Lower lobe of right lung (tissue), 2 donors: ENCODE data around the gene TJP1. TPM values are rescaled to one million over a fixed set of nuclear protein-coding genes. Genes with fewer than 3 reads are reported as not detected.

ENCODE experiments used
- ATAC-seq, 2 donors: fragments of 200-7000 bp; cut with Tn5 transposase; one replicate each; pipeline ENCODE4 v1.9.1; 2020 to 2022; ENCODE audit warnings: mild to moderate bottlenecking in 2 of 2, moderate library complexity in 2 of 2
- DNase-seq: peaks from one replicate; pipeline ENCODE4 v3.0.0-alpha.2; 2020
- H3K27ac ChIP-seq: fragments of 200-600 bp; one replicate; pipeline ENCODE4 v1.8.0; 2022
- H3K27me3 ChIP-seq: fragments of 200-600 bp; one replicate; pipeline ENCODE4 v1.8.0; 2022; ENCODE audit warnings: low read depth
- H3K36me3 ChIP-seq: fragments of 200-600 bp; one replicate; pipeline ENCODE4 v1.8.0; 2022; ENCODE audit warnings: mild to moderate bottlenecking
- H3K4me1 ChIP-seq: fragments of 200-600 bp; one replicate; pipeline ENCODE4 v1.8.0; 2022
- H3K4me3 ChIP-seq: fragments of 200-600 bp; one replicate; pipeline ENCODE4 v1.8.0; 2022; ENCODE audit warnings: mild to moderate bottlenecking
- H3K9me3 ChIP-seq: fragments of 200-600 bp; one replicate; pipeline ENCODE4 v1.8.0; 2022
- CTCF ChIP-seq: fragments of 200-600 bp; IDR thresholded peaks from one replicate; pipeline ENCODE4 v1.8.0; 2022; ENCODE audit warnings: antibody characterized with exemption, mild to moderate bottlenecking
- intact Hi-C: fragments of 100-400 bp; cut with DNase I; formaldehyde crosslinking; loops from one replicate; pipeline ENCODE4 v1.11.0; 2022
- total RNA-seq: library from RNA; stranded (reverse); fragmentation: NEBNext Ultra II Directional; extraction: Animal tissue kit (Norgen Biotek cat#: 25700); gene quantifications from one replicate; pipeline ENCODE4 v1.2.1, GENCODE V29; 2021
- donor health status: DM: no; HTN: yes; CAD: no; lungs with severe emphysema.

TJP1 gene
- total RNA-seq, 1 donor from 2014 or later, result 115 TPM

GRCh38 chr15:29795610-29796009, 26.7 kb downstream of the TJP1 start:
- DNase-seq, result no peak
- no peaks in the 10 kb centered on the region for H3K27me3 ChIP-seq
- no peak overlapping the region for H3K4me3 ChIP-seq
- ATAC-seq, result no peak
- no peaks in the 10 kb centered on the region for H3K9me3 ChIP-seq
- TF ChIP-seq CTCF, result no peak
- peaks cover 6% of the 10 kb centered on the region for H3K4me1 ChIP-seq
- intact Hi-C loops, result no loop called here
- no peak overlapping the region for H3K27ac ChIP-seq
- peaks cover 18% of the 10 kb centered on the region for H3K36me3 ChIP-seq

DNA sequence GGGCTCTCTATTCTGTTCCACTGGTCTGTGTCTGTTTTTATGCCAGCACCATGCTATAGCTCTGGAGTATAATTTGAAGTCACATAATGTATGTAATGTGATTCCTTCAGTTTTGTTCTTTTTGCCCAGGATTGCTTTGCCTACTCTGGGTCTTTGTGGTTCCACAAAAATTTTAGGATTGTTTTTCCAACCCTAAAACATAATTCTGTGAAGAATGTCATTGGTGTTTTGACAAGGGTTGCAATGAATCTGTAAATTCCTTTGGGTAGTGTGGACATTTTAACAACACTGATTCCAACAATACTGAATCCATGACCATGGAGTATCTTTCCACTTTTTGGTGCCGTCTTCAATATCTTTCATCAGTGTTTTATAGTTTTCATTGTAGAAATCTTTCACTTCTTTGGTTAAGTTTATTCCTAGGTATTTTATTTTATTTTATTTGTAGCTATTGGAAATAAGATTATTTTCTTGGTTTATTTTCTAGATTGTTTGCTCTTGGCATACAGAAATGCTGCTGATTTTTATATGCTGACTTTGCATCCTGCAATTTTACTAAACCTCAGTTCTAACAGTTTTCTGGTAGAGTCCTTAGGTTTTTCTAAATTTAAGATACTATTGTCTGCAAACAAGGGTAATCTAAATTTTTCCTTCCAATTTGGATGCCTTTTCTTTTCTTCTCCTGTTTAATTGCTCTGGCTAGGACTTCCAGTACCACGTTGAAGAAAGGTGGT, 29.7 kb downstream of the TJP1 start:
- Histone ChIP-seq H3K4me1 (peaks cover 6% of the 10 kb centered on the region), H3K9me3 (no peaks in the 10 kb centered on the region), H3K27me3 (no peaks in the 10 kb centered on the region), H3K36me3 (peaks cover 11% of the 10 kb centered on the region), H3K27ac (no peak overlapping the region), H3K4me3 (no peak overlapping the region)
- DNase-seq (no peak), ATAC-seq (no peak)
- TF ChIP-seq CTCF, result no peak
- intact Hi-C loops, result no loop called here

- H3K4me1 ChIP-seq, result peaks cover 6% of the 10 kb centered on the region
- no peaks in the 10 kb centered on the region for H3K9me3 ChIP-seq
- intact Hi-C loops, result no loop called here
- ATAC-seq, result no peak
- no peak overlapping the region for H3K27ac ChIP-seq
- peaks cover 10% of the 10 kb centered on the region for H3K36me3 ChIP-seq
- DNase-seq, result no peak
- no peaks in the 10 kb centered on the region for H3K27me3 ChIP-seq
- no peak for TF ChIP-seq CTCF
- no peak overlapping the region for H3K4me3 ChIP-seq
Observed at GRCh38 chr15:29790607-29791006, 31.7 kb downstream of the TJP1 start.

DNA sequence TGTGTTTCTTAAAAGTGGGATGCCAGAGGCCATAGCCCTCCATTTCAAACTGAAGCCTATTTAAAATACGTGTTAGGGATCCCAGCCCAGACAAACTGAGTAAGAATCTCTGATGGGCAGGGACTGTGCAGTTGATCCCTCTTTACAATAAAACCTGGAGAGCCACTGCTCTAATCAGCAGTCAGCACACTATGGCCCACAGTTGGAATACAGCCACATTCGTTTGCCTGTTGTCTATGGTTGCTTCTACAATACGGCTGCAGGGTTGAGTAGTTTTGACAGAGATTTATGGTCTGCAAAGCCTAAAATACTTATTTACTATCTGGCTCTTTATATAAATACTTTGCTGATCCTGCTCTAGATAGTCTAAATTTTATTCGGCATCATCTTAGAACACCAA, 32.4 kb downstream of the TJP1 start:
- H3K27me3 ChIP-seq, result no peaks in the 10 kb centered on the region
- H3K4me3 ChIP-seq, result no peak overlapping the region
- intact Hi-C loops, result no loop called here
- H3K36me3 ChIP-seq, result peaks cover 10% of the 10 kb centered on the region
- DNase-seq (no peak), ATAC-seq (no peak)
- H3K9me3 ChIP-seq, result no peaks in the 10 kb centered on the region
- H3K4me1 ChIP-seq, result peaks cover 5% of the 10 kb centered on the region
- H3K27ac ChIP-seq, result no peak overlapping the region
- no peak for TF ChIP-seq CTCF

- Histone ChIP-seq H3K36me3 (peaks cover 3% of the 10 kb centered on the region), H3K27me3 (no peaks in the 10 kb centered on the region), H3K9me3 (no peaks in the 10 kb centered on the region), H3K4me1 (peaks cover 9% of the 10 kb centered on the region), H3K27ac (no peak overlapping the region), H3K4me3 (no peak overlapping the region)
- intact Hi-C loops, result no loop called here
- no peak for DNase-seq
- peak in 1 of 2 donors; percentile 73 for ATAC-seq
- TF ChIP-seq CTCF, result no peak
Observed at GRCh38 chr15:29788433-29789034, 33.7 kb downstream of the TJP1 start.
